ENCODE data around the gene TMC1. TPM values are rescaled to one million over a fixed set of nuclear protein-coding genes. Genes with fewer than 3 reads are reported as not detected.

TMC1 gene
- polyA plus RNA-seq, 3 donors, result 0.16 to 0.55 (median 0.40) TPM

DNA sequence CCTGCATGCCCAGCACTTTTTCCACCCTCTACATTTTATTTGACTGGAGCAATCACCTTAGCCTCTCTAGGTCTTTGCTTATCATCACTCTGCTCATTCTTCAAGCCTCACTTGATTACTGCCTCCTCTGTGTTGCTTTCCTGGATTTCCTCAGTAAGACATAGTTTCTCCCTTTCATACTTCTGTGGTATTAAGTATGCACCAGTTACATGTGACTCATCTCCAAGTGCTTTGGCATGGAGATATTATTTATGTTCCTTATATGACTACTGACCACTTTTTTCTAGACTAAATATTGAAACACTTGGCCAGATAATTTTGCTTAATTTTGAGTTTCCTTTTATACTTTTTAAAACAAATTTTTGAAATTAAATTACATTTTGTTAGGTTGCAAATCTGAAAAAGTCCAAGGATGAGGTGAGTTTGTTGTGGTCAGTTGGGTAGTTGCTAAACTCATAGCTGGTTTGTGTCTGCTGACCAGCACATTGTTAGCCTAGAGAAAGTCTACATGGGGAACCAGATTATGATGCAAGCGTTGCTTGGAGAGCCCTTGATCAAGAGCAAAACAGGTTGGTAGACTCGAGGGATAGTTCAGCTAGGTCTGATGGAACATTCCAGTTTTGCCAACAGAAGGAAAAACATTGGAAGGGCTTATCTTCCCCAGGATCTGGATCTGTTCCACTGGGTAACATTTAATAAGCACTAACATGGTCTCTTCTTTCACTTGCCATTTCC lies 140.2 kb downstream of the TMC1 start:
- Histone ChIP-seq H3K4me2 (replicated peaks; ENCODE audit: extremely low read depth, low read length, poor library complexity, severe bottlenecking) (no peak overlapping the region), H3K9me3 (replicated peaks in 1 of 2; ENCODE audit: control insufficient read depth in 1 of 2, insufficient read depth in 1 of 2, low read length in 2 of 2) (no peaks in the 10 kb centered on the region), H3K27me3 (ENCODE audit: control insufficient read depth in 2 of 2, insufficient read depth in 2 of 2, low read length in 2 of 2) (peaks cover 8 to 19% of the 10 kb centered on the region in 2 donors), H3K9ac (ENCODE audit: insufficient read depth, low read length, poor library complexity, severe bottlenecking) (no peak overlapping the region), H3K4me3 (replicated peaks in 1 of 3; ENCODE audit: low read depth in 2 of 3, low read length in 3 of 3) (no peak overlapping the region), H3K79me2 (ENCODE audit: insufficient read depth, low read length) (no peaks in the 10 kb centered on the region), H4K20me1 (ENCODE audit: insufficient read depth, low read length) (no peaks in the 10 kb centered on the region), H3K4me1 (ENCODE audit: control insufficient read depth in 1 of 2, insufficient read depth in 2 of 2, low read length in 2 of 2) (no peaks in the 10 kb centered on the region), H3K27ac (ENCODE audit: low read depth in 1 of 2, low read length in 2 of 2) (no peak overlapping the region), H3K36me3 (replicated peaks in 1 of 2; ENCODE audit: control insufficient read depth in 1 of 2, insufficient read depth in 2 of 2, low read length in 2 of 2) (no peaks in the 10 kb centered on the region), H2AFZ (ENCODE audit: insufficient read depth, low read depth, low read length, poor library complexity, severe bottlenecking) (no peak overlapping the region)
- Mint-ChIP-seq H3K27me3 (ENCODE audit: low read depth in 3 of 3) (peaks cover 7 to 25% (median 16%) of the 10 kb centered on the region in 3 donors), H3K4me1 (peaks cover 1% of the 10 kb centered on the region), H3K36me3 (no peaks in the 10 kb centered on the region), H3K9me3 (peaks cover 0 to 2% (median 0%) of the 10 kb centered on the region in 7 donors), H3K4me3 (no peak overlapping the region), H3K27ac (peak overlapping the region in 1 of 7 donors; percentile 19)
- no peak for DNase-seq
- TF ChIP-seq, protein P1, sequence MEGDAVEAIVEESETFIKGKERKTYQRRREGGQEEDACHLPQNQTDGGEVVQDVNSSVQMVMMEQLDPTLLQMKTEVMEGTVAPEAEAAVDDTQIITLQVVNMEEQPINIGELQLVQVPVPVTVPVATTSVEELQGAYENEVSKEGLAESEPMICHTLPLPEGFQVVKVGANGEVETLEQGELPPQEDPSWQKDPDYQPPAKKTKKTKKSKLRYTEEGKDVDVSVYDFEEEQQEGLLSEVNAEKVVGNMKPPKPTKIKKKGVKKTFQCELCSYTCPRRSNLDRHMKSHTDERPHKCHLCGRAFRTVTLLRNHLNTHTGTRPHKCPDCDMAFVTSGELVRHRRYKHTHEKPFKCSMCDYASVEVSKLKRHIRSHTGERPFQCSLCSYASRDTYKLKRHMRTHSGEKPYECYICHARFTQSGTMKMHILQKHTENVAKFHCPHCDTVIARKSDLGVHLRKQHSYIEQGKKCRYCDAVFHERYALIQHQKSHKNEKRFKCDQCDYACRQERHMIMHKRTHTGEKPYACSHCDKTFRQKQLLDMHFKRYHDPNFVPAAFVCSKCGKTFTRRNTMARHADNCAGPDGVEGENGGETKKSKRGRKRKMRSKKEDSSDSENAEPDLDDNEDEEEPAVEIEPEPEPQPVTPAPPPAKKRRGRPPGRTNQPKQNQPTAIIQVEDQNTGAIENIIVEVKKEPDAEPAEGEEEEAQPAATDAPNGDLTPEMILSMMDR (IDR thresholded peaks at IDR 0.05), result no peak
- 94% methylated on average over 2 of the region's 2 CpGs for WGBS (ENCODE audit: insufficient coverage)
- intact Hi-C loops (cut with micrococcal nuclease), result no loop called here

GRCh38 chr9:72665421-72665820 lies 144.0 kb downstream of the TMC1 start:
- H4K20me1 ChIP-seq (ENCODE audit: insufficient read depth, low read length), result no peaks in the 10 kb centered on the region
- peaks cover 8% of the 10 kb centered on the region in 2 donors for H3K27me3 ChIP-seq (ENCODE audit: control insufficient read depth in 2 of 2, insufficient read depth in 2 of 2, low read length in 2 of 2)
- H3K9me3 ChIP-seq (replicated peaks in 1 of 2; ENCODE audit: control insufficient read depth in 1 of 2, insufficient read depth in 1 of 2, low read length in 2 of 2), result no peaks in the 10 kb centered on the region
- H3K9ac ChIP-seq (ENCODE audit: insufficient read depth, low read length, poor library complexity, severe bottlenecking), result no peak overlapping the region
- H3K4me3 ChIP-seq (replicated peaks in 1 of 3; ENCODE audit: low read depth in 2 of 3, low read length in 3 of 3), result no peak overlapping the region
- Mint-ChIP-seq H3K27me3 (ENCODE audit: low read depth in 3 of 3) (peaks cover 7 to 21% (median 18%) of the 10 kb centered on the region in 3 donors), H3K4me3 (no peak overlapping the region), H3K9me3 (peaks cover 0 to 4% (median 0%) of the 10 kb centered on the region in 7 donors), H3K36me3 (no peaks in the 10 kb centered on the region), H3K27ac (no peak overlapping the region), H3K4me1 (no peaks in the 10 kb centered on the region)
- no CpG with 5 or more reads among the region's 2 CpGs for WGBS (ENCODE audit: insufficient coverage)
- no peak overlapping the region for H3K4me2 ChIP-seq (replicated peaks; ENCODE audit: extremely low read depth, low read length, poor library complexity, severe bottlenecking)
- no peaks in the 10 kb centered on the region for H3K4me1 ChIP-seq (ENCODE audit: control insufficient read depth in 1 of 2, insufficient read depth in 2 of 2, low read length in 2 of 2)
- H2AFZ ChIP-seq (ENCODE audit: insufficient read depth, low read depth, low read length, poor library complexity, severe bottlenecking), result no peak overlapping the region
- no peak for DNase-seq
- intact Hi-C loops (cut with micrococcal nuclease), result no loop called here
- TF ChIP-seq, protein P1 (IDR thresholded peaks at IDR 0.05), result no peak
- H3K36me3 ChIP-seq (replicated peaks in 1 of 2; ENCODE audit: control insufficient read depth in 1 of 2, insufficient read depth in 2 of 2, low read length in 2 of 2), result no peaks in the 10 kb centered on the region
- H3K27ac ChIP-seq (ENCODE audit: low read depth in 1 of 2, low read length in 2 of 2), result no peak overlapping the region
- no peaks in the 10 kb centered on the region for H3K79me2 ChIP-seq (ENCODE audit: insufficient read depth, low read length)
